ENCODE measurements around the gene KNSTRN.
A peak's percentile ranks its signal among the peaks of the same experiment; 100 is the strongest.

KNSTRN gene

DNA sequence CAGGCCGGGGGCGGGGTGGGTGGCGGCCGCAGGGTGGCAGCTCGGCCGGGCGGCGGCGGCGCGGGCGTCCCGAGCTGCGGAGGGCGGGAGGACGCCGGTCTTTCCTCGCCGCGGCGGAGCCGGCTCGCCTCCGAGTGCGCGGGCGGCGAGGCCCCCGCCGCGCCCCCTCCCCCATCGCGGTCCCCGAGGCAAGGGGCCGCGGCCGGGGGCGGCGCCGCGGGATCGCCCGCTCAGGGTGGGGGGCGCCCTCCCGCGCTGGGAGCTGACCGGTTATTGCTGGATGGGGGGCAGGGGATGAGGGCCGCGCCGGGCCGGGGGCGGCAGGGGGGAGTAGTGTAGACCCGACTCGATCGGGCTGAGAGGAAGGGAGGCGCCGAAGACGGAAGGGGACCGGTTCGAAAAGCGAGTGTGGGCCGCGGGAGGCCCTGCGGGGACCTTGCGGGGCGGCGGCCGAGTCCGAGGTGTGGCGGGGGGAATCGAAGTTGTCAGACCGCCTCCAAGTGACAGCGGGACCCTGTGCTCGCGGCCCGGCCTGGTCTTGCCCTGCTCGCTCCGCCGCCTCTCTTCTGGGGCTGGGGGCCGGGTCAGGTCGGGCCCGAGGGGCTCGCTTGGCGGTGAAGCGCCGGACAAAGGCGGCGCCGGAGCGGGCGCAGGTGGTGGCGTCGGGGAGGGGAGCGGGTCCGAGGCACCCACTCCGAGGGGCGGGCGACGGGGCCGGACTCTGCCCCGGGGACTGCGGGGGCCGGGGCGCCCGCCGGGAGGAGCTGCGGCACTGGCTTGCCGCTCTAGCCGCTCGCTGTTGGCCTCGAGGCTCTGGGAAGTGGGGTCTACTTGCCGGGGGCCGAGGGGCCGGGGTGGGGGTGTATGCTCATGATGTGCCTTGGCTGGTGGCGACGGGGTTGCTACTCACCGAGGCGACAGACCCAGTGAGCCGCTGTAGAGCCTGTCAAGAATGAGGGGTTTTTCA lies 59.3 kb downstream of the KNSTRN start:
- peak overlapping the region; percentile 73 for H3K4me3 ChIP-seq (ENCODE audit: low read depth, low read length)
- DNase-seq (ENCODE audit: low read depth), result peak; percentile 31
- TF ChIP-seq, protein P1, sequence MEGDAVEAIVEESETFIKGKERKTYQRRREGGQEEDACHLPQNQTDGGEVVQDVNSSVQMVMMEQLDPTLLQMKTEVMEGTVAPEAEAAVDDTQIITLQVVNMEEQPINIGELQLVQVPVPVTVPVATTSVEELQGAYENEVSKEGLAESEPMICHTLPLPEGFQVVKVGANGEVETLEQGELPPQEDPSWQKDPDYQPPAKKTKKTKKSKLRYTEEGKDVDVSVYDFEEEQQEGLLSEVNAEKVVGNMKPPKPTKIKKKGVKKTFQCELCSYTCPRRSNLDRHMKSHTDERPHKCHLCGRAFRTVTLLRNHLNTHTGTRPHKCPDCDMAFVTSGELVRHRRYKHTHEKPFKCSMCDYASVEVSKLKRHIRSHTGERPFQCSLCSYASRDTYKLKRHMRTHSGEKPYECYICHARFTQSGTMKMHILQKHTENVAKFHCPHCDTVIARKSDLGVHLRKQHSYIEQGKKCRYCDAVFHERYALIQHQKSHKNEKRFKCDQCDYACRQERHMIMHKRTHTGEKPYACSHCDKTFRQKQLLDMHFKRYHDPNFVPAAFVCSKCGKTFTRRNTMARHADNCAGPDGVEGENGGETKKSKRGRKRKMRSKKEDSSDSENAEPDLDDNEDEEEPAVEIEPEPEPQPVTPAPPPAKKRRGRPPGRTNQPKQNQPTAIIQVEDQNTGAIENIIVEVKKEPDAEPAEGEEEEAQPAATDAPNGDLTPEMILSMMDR (IDR thresholded peaks at IDR 0.05; ENCODE audit: insufficient read depth, low read depth, low read length, missing control alignments), result peak; percentile 13

- TF ChIP-seq, protein P1 (IDR thresholded peaks at IDR 0.05; ENCODE audit: insufficient read depth, low read depth, low read length, missing control alignments), result no peak
- no peak for DNase-seq (ENCODE audit: low read depth)
- no peak overlapping the region for H3K4me3 ChIP-seq (ENCODE audit: low read depth, low read length)
These were observed 60.7 kb downstream of the KNSTRN start for GRCh38 chr15:40443255-40443654.

- TF ChIP-seq, protein P1 (IDR thresholded peaks at IDR 0.05; ENCODE audit: insufficient read depth, low read depth, low read length, missing control alignments), result no peak
- no peak overlapping the region for H3K4me3 ChIP-seq (ENCODE audit: low read depth, low read length)
- DNase-seq (ENCODE audit: low read depth), result no peak
These were observed 61.3 kb downstream of the KNSTRN start for GRCh38 chr15:40443846-40444245.
